PC-9 (cell line): ENCODE measurements around the gene CYB5D1.

Experiments
- EZH2 ChIP-seq: fragments of 200-600 bp; sonication (generic); IDR thresholded peaks from 2 replicates; pipeline ENCODE4 v1.8.0; 2017; ENCODE audit warnings: antibody characterized with exemption, low read depth
- TF ChIP-seq, protein P1 (sequence below): fragments of 200-600 bp; sonication (generic); conservative IDR thresholded peaks from 2 replicates; pipeline ENCODE4 v1.6.1; 2017; ENCODE audit warnings: mixed run types, antibody characterized with exemption, mild to moderate bottlenecking, moderate library complexity

- TF ChIP-seq EZH2 = no peak
- TF ChIP-seq, protein P1, sequence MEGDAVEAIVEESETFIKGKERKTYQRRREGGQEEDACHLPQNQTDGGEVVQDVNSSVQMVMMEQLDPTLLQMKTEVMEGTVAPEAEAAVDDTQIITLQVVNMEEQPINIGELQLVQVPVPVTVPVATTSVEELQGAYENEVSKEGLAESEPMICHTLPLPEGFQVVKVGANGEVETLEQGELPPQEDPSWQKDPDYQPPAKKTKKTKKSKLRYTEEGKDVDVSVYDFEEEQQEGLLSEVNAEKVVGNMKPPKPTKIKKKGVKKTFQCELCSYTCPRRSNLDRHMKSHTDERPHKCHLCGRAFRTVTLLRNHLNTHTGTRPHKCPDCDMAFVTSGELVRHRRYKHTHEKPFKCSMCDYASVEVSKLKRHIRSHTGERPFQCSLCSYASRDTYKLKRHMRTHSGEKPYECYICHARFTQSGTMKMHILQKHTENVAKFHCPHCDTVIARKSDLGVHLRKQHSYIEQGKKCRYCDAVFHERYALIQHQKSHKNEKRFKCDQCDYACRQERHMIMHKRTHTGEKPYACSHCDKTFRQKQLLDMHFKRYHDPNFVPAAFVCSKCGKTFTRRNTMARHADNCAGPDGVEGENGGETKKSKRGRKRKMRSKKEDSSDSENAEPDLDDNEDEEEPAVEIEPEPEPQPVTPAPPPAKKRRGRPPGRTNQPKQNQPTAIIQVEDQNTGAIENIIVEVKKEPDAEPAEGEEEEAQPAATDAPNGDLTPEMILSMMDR = no peak
These were observed 9.1 kb upstream of the CYB5D1 start for GRCh38 chr17:7848739-7849129.
